OCI-LY7 (cell line): ENCODE data around the gene CCDC148. TPM values are rescaled to one million over a fixed set of nuclear protein-coding genes. Genes with fewer than 3 reads are reported as not detected.
"Not testable (repeated sequence)": the region's sequence is repeated elsewhere in the genome, so short reads cannot be mapped to it uniquely, and the experiment has no call there.

Experiments used
- BruUV-seq: library from RNA; stranded (reverse); fragments of 400-500 nt; replicated peaks from 2 replicates; lab custom pipeline; 2021; lab: Mats Ljungman, UMichigan
- CTCF ChIA-PET: fragments of 300-600 bp; sonication (Branson Sonifier 250); formaldehyde crosslinking; loops from one replicate; lab custom pipeline; 2022; ENCODE audit warnings: antibody characterized with exemption; ENCODE audit not compliant: unreplicated experiment; lab: Charles Lee
- POLR2A ChIA-PET: fragments of 300-600 bp; sonication (Branson Sonifier 250); formaldehyde crosslinking; loops from one replicate; lab custom pipeline; 2022; ENCODE audit warnings: antibody characterized with exemption; lab: Charles Lee
- DNase-seq: peaks from one replicate; pipeline ENCODE4 v3.0.0-alpha.2; 2015; ENCODE audit warnings: low spot score
- H2AFZ ChIP-seq: fragments of 200-600 bp; sonication (generic), shearing (Covaris generic); 2 replicates; pipeline ENCODE4 v1.6.1; 2014; ENCODE audit warnings: mild to moderate bottlenecking, antibody characterized with exemption, low read length, moderate library complexity
- H3K27ac ChIP-seq: fragments of 200-600 bp; sonication (generic); 2 replicates; pipeline ENCODE4 v1.5.1; 2014; ENCODE audit warnings: mixed run types, low read depth, mild to moderate bottlenecking, moderate library complexity, low read length, inconsistent platforms; ENCODE audit not compliant: poor library complexity, severe bottlenecking
- H3K36me3 ChIP-seq: fragments of 200-600 bp; sonication (generic); 2 replicates; pipeline ENCODE4 v1.6.1; 2014; ENCODE audit warnings: mild to moderate bottlenecking, antibody characterized with exemption, low read length, moderate library complexity, mixed read lengths; ENCODE audit not compliant: insufficient read depth
- H3K4me1 ChIP-seq: fragments of 200-600 bp; sonication (generic); 2 replicates; pipeline ENCODE4 v1.5.1; 2014; ENCODE audit warnings: mild to moderate bottlenecking, low read length; ENCODE audit not compliant: insufficient read depth, poor library complexity, severe bottlenecking
- H3K4me2 ChIP-seq: fragments of 200-600 bp; sonication (generic); 2 replicates; pipeline ENCODE4 v1.6.1; 2014; ENCODE audit warnings: mild to moderate bottlenecking, low read length
- H3K4me3 ChIP-seq: fragments of 200-600 bp; sonication (generic); 2 replicates; pipeline ENCODE4 v1.5.1; 2014; ENCODE audit warnings: mild to moderate bottlenecking, low read depth, low read length; ENCODE audit not compliant: poor library complexity, severe bottlenecking
- H3K79me2 ChIP-seq: fragments of 200-600 bp; sonication (generic); 2 replicates; pipeline ENCODE4 v1.6.1; 2016; ENCODE audit warnings: low read depth, mild to moderate bottlenecking, low read length, moderate library complexity, mixed read lengths; ENCODE audit not compliant: insufficient read depth
- H3K9me2 ChIP-seq: fragments of 200-600 bp; sonication (generic); 2 replicates; pipeline ENCODE4 v1.6.1; 2016; ENCODE audit warnings: mild to moderate bottlenecking, low read length, mixed read lengths; ENCODE audit not compliant: insufficient read depth
- H3K9me3 ChIP-seq: fragments of 200-600 bp; sonication (generic); 2 replicates; pipeline ENCODE4 v1.6.1; 2014; ENCODE audit warnings: mild to moderate bottlenecking, mixed run types, low read length, mixed read lengths
- H4K20me1 ChIP-seq: fragments of 200-600 bp; sonication (generic); 2 replicates; pipeline ENCODE4 v1.6.1; 2014; ENCODE audit warnings: mild to moderate bottlenecking, antibody characterized with exemption, low read length, moderate library complexity, mixed read lengths; ENCODE audit not compliant: insufficient read depth
- EZH2phosphoT487 ChIP-seq: fragments of 200-600 bp; sonication (generic); IDR thresholded peaks from 2 replicates; pipeline ENCODE4 v1.6.1; 2018; ENCODE audit warnings: low read depth, borderline replicate concordance, mild to moderate bottlenecking, mixed run types, antibody characterized with exemption, low read length, moderate library complexity, mixed read lengths
- intact Hi-C: fragments of 100-400 bp; cut with micrococcal nuclease; formaldehyde crosslinking; loops from one replicate; pipeline ENCODE4 v1.10.0; 2022; ENCODE audit not compliant: unreplicated experiment
- total RNA-seq, 2 experiments: library from RNA; depleted of rRNA in 1 of 2; stranded (reverse); fragments of >200 nt in 1 of 2; shearing (Covaris generic) in 1 of 2; gene quantifications; 2 replicates each; pipeline ENCODE4 v1.2.3, GENCODE V29; 2014 to 2022
- TF ChIP-seq, protein P1 (sequence below): fragments of 200-600 bp; sonication (generic); conservative IDR thresholded peaks from 2 replicates; pipeline ENCODE4 v1.5.1; 2014; ENCODE audit warnings: mild to moderate bottlenecking, antibody characterized with exemption, low read length, moderate library complexity, mixed read lengths

The CCDC148 gene
- total RNA-seq, 2 experiments from 2014 or later = 0.19 to 0.99 TPM

DNA sequence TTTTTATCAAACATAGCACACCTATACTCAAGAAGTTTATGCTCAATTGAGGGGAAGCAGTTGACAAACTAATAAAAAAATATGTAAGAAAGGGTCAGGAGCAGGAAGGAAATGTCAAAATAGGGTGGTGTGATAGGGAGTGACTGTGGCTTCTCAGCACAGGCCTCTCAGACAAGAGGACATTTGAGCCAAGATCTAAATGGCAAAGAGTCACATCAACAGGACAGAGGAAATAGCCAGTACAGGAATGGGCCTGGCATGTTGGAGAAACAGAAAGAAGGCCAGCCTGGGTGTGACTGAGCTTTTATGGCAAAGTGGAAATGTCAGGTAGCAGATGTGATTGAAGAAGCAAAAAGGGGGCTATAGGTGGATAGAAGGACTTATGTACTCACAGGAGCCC lies 117.0 kb downstream of the CCDC148 start:
- Histone ChIP-seq H3K9me2 (no peaks in the 10 kb centered on the region), H3K4me1 (no peaks in the 10 kb centered on the region), H3K36me3 (no peaks in the 10 kb centered on the region), H4K20me1 (no peaks in the 10 kb centered on the region), H3K27ac (no peak overlapping the region), H3K4me2 (no peak overlapping the region), H2AFZ (no peak overlapping the region), H3K4me3 (no peak overlapping the region), H3K79me2 (no peaks in the 10 kb centered on the region), H3K9me3 (no peaks in the 10 kb centered on the region)
- ChIA-PET CTCF (no interaction called here), POLR2A (no interaction called here)
- no TSS peak for BruUV-seq
- intact Hi-C loops = no loop called here
- TF ChIP-seq, protein P1, sequence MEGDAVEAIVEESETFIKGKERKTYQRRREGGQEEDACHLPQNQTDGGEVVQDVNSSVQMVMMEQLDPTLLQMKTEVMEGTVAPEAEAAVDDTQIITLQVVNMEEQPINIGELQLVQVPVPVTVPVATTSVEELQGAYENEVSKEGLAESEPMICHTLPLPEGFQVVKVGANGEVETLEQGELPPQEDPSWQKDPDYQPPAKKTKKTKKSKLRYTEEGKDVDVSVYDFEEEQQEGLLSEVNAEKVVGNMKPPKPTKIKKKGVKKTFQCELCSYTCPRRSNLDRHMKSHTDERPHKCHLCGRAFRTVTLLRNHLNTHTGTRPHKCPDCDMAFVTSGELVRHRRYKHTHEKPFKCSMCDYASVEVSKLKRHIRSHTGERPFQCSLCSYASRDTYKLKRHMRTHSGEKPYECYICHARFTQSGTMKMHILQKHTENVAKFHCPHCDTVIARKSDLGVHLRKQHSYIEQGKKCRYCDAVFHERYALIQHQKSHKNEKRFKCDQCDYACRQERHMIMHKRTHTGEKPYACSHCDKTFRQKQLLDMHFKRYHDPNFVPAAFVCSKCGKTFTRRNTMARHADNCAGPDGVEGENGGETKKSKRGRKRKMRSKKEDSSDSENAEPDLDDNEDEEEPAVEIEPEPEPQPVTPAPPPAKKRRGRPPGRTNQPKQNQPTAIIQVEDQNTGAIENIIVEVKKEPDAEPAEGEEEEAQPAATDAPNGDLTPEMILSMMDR = no peak
- TF ChIP-seq EZH2phosphoT487 = no peak
- DNase-seq = no peak

DNA sequence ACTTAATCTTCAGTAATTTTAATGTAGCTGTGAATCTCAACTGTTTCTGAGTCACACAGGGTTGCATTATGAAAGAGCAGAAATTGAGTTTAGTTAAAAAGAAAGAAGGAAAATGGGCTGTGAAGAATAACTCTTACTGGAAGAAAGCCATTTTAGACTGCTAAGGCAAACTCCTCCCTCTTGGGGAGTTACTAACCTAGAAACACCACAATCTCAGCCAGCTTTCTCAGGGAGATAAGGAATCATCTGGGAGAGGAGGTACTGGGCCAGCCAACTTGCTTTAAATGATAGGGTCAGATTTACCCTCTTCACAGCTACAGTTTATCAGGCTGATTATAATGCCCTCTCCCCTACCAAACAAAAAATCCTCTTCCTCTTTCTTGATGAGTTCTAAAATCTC lies 119.5 kb downstream of the CCDC148 start:
- Histone ChIP-seq H3K9me2 (no peaks in the 10 kb centered on the region), H3K79me2 (no peaks in the 10 kb centered on the region), H3K4me1 (no peaks in the 10 kb centered on the region), H4K20me1 (no peaks in the 10 kb centered on the region), H3K9me3 (no peaks in the 10 kb centered on the region), H3K36me3 (no peaks in the 10 kb centered on the region), H3K4me2 (no peak overlapping the region), H3K27ac (no peak overlapping the region), H2AFZ (no peak overlapping the region), H3K4me3 (no peak overlapping the region)
- ChIA-PET CTCF (no interaction called here), POLR2A (interaction anchor here (0.6 to 1.3 kb wide), 3 partner anchors 11 to 918 kb away, joined by 3 to 6 read pairs (median 3); no protein-coding TSS in a partner anchor)
- intact Hi-C loops = no loop called here
- no peak for DNase-seq
- no peak for TF ChIP-seq EZH2phosphoT487
- TF ChIP-seq, protein P1 = no peak
- no TSS peak for BruUV-seq

DNA sequence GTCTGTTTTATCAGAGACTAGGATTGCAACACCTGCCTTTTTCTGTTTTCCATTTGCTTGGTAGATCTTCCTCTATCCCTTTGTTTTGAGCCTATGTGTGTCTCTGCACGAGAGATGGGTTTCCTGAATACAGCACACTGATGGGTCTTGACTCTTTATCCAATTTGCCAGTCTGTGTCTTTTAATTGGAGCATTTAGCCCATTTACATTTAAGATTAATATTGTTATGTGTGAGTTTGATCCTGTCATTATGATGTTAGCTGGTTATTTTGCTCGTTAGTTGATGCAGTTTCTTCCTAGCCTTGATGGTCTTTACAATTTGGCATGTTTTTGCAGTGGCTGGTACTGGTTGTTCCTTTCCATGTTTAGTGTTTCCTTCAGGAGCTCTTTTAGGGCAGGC lies 124.8 kb downstream of the CCDC148 start:
- BruUV-seq, POLR2A ChIA-PET, H3K4me2 ChIP-seq, CTCF ChIA-PET, H3K79me2 ChIP-seq, H4K20me1 ChIP-seq, H3K4me3 ChIP-seq, H2AFZ ChIP-seq, H3K36me3 ChIP-seq, intact Hi-C loops, H3K9me3 ChIP-seq, H3K9me2 ChIP-seq, DNase-seq, H3K4me1 ChIP-seq, H3K27ac ChIP-seq: not testable (repeated sequence)
